Measurements from ENCODE around the gene USP53.
A peak's percentile ranks its signal among the peaks of the same experiment; 100 is the strongest.

Gene USP53

DNA sequence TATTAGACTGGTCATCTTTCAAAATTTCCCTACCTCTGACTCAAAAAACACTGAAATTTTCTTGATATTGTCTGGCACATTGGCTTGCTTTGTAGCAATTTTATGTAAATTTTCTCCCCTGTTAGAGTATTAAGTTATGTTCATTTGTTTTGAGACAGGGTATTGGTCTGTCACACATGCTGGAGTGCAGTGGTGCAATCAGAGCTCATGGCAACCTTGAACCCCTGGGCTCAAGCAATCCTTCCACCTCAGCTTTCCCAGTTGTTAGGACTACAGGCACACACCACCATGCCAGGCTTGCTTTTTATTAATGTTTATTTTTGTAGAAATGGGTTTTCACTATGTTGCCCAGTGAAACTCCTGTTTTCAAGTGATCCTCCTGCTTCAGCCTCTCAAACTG lies 91.9 kb downstream of the USP53 start:
- Histone ChIP-seq H3K4me3 (no peak overlapping the region), H3K4me2 (no peak overlapping the region), H3K4me1 (peaks cover 6 to 17% (median 11%) of the 10 kb centered on the region in 10 experiments; a peak in 17 of 20 replicates), H3K36me3 (no peaks in the 10 kb centered on the region), H4K20me1 (no peaks in the 10 kb centered on the region), H3K9me3 (replicated peaks in 1 of 11) (no peaks in the 10 kb centered on the region), H3K27me3 (no peaks in the 10 kb centered on the region), H3K27ac (no peak overlapping the region), H3K9ac (no peak overlapping the region)
- no peak for TF ChIP-seq Cebpa-rat (IDR thresholded peaks at IDR 0.05)

DNA sequence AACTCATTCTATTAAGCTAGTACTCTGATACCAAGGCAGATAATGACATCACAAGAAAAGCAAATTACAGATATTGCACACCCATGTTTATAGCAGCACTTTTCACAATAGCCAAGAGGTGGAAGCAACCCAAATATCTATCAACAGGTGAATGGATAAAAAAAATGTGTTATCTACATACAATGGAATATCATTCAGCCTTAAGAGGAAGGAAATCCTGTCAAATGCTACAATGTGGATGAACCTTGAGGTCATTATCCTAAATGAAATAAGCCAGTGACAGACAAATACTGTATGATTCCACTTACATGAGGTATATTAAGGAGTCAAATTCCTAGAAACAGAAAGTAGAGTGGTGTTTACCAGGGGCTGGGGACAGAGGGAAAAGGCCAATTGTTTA lies 95.1 kb downstream of the USP53 start:
- Histone ChIP-seq H4K20me1 (no peaks in the 10 kb centered on the region), H3K36me3 (no peaks in the 10 kb centered on the region), H3K4me1 (no peaks in the 10 kb centered on the region), H3K4me2 (no peak overlapping the region), H3K9me3 (replicated peaks in 1 of 11) (no peaks in the 10 kb centered on the region), H3K27me3 (no peaks in the 10 kb centered on the region), H3K9ac (no peak overlapping the region), H3K4me3 (no peak overlapping the region), H3K27ac (no peak overlapping the region)
- no peak for TF ChIP-seq Cebpa-rat (IDR thresholded peaks at IDR 0.05)

DNA sequence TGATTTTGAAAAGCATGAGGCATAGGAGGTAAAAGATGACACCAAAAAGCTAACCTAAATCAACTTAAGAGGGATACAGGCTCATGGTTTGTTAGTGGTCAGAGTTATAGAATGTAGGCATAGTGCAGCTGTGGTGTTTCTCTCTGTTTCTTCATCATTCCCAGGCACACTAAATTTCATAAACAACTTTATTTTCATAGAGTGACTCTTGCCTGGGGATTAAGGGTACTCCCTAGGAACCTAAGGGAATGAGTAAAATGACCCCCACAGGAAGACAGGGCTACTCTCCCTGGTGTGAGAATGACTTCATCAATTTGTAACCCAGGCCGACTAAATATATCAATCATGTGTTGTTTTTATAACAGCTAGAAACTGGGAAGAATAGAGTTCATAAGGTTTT lies 98.3 kb downstream of the USP53 start:
- H4K20me1 ChIP-seq: no peaks in the 10 kb centered on the region
- H3K9ac ChIP-seq: no peak overlapping the region
- H3K4me3 ChIP-seq: no peak overlapping the region
- H3K36me3 ChIP-seq: no peaks in the 10 kb centered on the region
- peaks cover 7 to 32% (median 23%) of the 10 kb centered on the region in 10 experiments; a peak in 16 of 20 replicates for H3K4me1 ChIP-seq
- H3K27me3 ChIP-seq: no peaks in the 10 kb centered on the region
- H3K27ac ChIP-seq: no peak overlapping the region
- no peaks in the 10 kb centered on the region for H3K9me3 ChIP-seq (replicated peaks in 1 of 11)
- TF ChIP-seq Cebpa-rat (IDR thresholded peaks at IDR 0.05): no peak
- no peak overlapping the region for H3K4me2 ChIP-seq

DNA sequence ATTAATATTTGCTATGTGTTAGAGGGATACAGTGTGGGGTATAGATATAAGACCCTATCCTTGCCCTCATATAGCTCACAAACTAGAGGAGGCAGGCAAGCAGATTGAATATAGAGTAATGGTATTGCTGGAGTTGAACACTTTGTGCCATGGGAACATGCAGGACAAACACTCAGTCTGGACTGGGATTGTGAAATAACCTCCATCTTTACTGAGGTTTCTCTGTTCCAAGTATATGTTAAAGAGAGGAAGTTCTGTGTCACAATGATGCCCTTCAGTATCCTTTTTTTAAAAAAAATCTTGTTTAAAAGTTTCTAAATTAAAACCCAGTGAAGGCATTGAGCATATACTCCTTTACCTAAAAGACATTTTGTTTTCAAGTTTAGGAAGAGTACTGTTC lies 100.7 kb downstream of the USP53 start:
- Histone ChIP-seq H3K27me3 (no peaks in the 10 kb centered on the region), H3K36me3 (no peaks in the 10 kb centered on the region), H3K9me3 (replicated peaks in 1 of 11) (no peaks in the 10 kb centered on the region), H3K4me2 (peak overlapping the region in 6 of 11 experiments; percentile 0 to 57 (median 50); a peak in 8 of 22 replicates), H3K4me1 (peaks cover 9 to 40% (median 26%) of the 10 kb centered on the region in 10 experiments; a peak in 16 of 20 replicates), H4K20me1 (no peaks in the 10 kb centered on the region), H3K27ac (no peak overlapping the region), H3K4me3 (no peak overlapping the region), H3K9ac (no peak overlapping the region)
- peak in 1 of 11 experiments; percentile 29; a peak in 1 of 22 replicates for TF ChIP-seq Cebpa-rat (IDR thresholded peaks at IDR 0.05)

DNA sequence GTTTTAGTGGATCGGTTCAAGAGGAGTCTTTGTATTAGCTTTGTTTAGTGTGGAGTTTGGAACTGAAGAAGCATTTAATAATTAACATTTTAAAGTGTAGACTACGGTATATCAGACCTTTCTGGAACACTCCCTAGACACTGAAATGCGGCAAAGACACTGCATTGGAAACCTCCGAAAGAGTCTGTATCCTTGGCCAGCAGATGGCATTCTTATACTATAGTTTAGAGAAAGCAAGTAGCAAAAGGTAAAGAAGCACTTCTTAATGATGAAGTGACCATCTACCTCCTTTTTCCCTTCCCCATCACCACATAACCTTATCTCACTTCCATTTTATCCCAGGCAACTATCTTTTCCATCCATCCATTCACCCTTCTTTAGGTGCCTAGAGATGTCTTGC lies 101.8 kb downstream of the USP53 start:
- H3K9ac ChIP-seq: no peak overlapping the region
- TF ChIP-seq Cebpa-rat (IDR thresholded peaks at IDR 0.05): no peak
- no peaks in the 10 kb centered on the region for H4K20me1 ChIP-seq

DNA sequence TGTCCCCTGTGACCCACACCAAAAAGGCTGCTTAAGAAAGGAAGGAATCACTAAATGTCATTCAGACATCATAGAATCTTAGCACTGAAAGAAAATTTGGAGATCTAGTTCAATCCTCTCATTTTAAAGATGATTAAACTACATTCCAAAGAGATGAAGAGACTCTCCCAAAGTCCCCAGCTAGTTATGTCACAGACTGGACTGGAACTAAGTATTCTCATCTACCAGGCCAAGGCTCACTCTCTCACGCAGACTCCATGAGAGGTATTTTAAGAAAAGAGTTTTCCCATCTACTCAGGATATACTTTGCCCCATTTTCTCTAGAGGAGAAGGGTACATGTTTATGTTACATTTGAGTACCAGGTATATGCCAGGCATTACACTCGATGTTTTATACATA lies 102.5 kb downstream of the USP53 start:
- H3K27me3 ChIP-seq: no peaks in the 10 kb centered on the region
- H3K36me3 ChIP-seq: no peaks in the 10 kb centered on the region
- H3K4me3 ChIP-seq: no peak overlapping the region
- H3K9ac ChIP-seq: 0 out of 22 replicates have a peak overlapping the region, but pooled peaks of 1 of the 11 experiments have one; percentile 18
- no peaks in the 10 kb centered on the region for H4K20me1 ChIP-seq
- H3K4me1 ChIP-seq: peaks cover 9 to 40% (median 26%) of the 10 kb centered on the region in 10 experiments; a peak in 16 of 20 replicates
- no peaks in the 10 kb centered on the region for H3K9me3 ChIP-seq (replicated peaks in 1 of 11)
- no peak for TF ChIP-seq Cebpa-rat (IDR thresholded peaks at IDR 0.05)
- peak overlapping the region in 4 of 11 experiments; percentile 15 to 56 (median 46); a peak in 6 of 22 replicates for H3K4me2 ChIP-seq
- H3K27ac ChIP-seq: peak overlapping the region in 2 of 11 experiments; percentile 4 to 25; a peak in 1 of 22 replicates

More for the DNA sequence above, 101.8 kb downstream of the USP53 start:
- H3K4me1 ChIP-seq: peaks cover 9 to 40% (median 26%) of the 10 kb centered on the region in 10 experiments; a peak in 16 of 20 replicates
- peak overlapping the region in 4 of 11 experiments; percentile 15 to 54 (median 34); a peak in 4 of 22 replicates for H3K4me2 ChIP-seq
- no peaks in the 10 kb centered on the region for H3K36me3 ChIP-seq
- H3K27ac ChIP-seq: no peak overlapping the region
- H3K4me3 ChIP-seq: no peak overlapping the region
- no peaks in the 10 kb centered on the region for H3K27me3 ChIP-seq
- H3K9me3 ChIP-seq (replicated peaks in 1 of 11): no peaks in the 10 kb centered on the region

DNA sequence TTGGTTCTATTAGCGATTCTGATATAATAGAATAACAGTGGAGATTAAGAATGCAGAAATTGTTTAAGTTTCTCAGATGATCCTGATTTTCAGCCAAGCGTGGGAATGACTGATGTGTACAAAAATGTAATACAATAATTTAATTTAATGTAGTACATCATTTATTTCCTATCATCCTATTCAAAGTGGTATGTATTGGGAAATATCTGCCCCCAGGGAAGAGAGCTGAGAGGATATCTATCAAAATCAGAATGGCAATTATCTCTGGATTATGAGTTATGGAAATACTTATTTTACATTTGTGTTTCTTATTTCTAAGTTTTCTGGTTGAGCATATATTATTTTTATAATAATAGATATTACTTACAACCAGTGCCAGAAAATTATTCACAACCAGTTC lies 105.5 kb downstream of the USP53 start:
- H3K4me2 ChIP-seq: no peak overlapping the region
- H3K4me1 ChIP-seq: peaks cover 9 to 36% (median 23%) of the 10 kb centered on the region in 10 experiments; a peak in 16 of 20 replicates
- H3K9me3 ChIP-seq (replicated peaks in 1 of 11): no peaks in the 10 kb centered on the region
- TF ChIP-seq Cebpa-rat (IDR thresholded peaks at IDR 0.05): no peak
- no peaks in the 10 kb centered on the region for H4K20me1 ChIP-seq
- no peak overlapping the region for H3K9ac ChIP-seq
- H3K27me3 ChIP-seq: no peaks in the 10 kb centered on the region
- no peak overlapping the region for H3K27ac ChIP-seq
- H3K36me3 ChIP-seq: no peaks in the 10 kb centered on the region
- no peak overlapping the region for H3K4me3 ChIP-seq

DNA sequence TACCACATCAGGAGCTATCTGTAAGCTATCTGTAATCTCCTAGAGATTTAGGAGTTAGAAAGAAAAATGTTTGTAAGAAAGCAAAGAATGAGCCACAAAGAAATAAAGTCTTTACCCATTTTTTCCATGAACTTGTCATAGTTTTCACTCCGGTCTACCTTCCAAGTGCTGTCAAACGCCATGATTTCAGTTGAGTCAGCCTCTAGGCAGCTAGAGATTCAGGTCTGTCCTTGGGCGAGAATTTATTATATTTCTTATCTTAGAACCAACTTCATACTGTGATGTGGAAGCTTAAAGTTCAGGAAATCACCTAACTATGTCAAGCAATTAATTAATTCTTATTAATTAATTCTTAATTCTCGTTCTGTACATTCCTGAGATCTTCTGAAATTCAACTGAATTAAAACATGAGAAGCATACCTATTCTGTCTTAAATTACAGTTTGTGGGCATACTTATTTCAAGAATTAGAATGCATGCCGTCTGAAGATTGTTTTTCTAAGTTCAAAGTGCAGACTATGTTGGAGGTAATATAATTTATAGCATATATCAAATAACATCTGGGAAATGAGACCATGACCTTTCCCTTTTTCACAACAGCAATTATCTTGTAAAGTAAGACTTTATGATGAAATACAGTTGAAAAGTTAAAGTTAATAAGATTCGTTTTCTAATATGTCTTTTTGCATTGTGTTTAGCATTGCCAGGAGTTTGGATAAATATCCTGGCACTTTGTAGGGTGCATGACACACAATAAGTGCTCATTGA lies 109.6 kb downstream of the USP53 start, which contains the start of gene FABP2:
FABP2 (minus strand) TSS at position 218 of the 767 bp plus-strand sequence; CDS start at position 182, 36 bp downstream.
- Histone ChIP-seq H3K9me3 (replicated peaks in 1 of 11) (no peaks in the 10 kb centered on the region), H4K20me1 (no peaks in the 10 kb centered on the region), H3K36me3 (no peaks in the 10 kb centered on the region), H3K27ac (no peak within 1 kb of the TSS), H3K4me1 (no peaks in the 10 kb centered on the region), H3K4me3 (no peak within 1 kb of the TSS), H3K4me2 (no peak within 1 kb of the TSS), H3K27me3 (no peaks in the 10 kb centered on the region), H3K9ac (no peak within 1 kb of the TSS)
- TF ChIP-seq Cebpa-rat (IDR thresholded peaks at IDR 0.05): no peak

DNA sequence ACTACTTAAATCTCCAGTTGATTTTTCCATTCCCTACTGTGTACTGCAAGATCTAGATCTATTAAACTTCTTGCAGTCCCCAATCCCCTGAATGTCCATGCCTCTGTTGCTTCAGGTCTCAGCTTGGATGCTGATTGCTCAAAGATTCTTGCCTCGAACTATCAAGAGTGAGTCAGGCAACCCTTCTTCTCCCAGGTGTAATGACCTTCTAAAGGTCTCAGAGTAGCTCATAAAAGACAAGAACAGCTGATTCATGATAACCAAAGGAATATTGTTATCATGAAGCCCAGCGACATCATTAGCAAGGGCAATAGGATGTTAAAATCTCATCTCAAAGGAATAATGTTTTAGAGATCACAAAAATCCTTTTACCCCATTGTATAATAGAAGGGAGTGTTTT lies 116.2 kb downstream of the USP53 start:
- Histone ChIP-seq H3K36me3 (no peaks in the 10 kb centered on the region), H3K4me1 (no peaks in the 10 kb centered on the region), H4K20me1 (no peaks in the 10 kb centered on the region), H3K27ac (no peak overlapping the region), H3K4me2 (no peak overlapping the region), H3K9me3 (replicated peaks in 1 of 11) (no peaks in the 10 kb centered on the region), H3K9ac (no peak overlapping the region), H3K4me3 (no peak overlapping the region), H3K27me3 (no peaks in the 10 kb centered on the region)
- TF ChIP-seq Cebpa-rat (IDR thresholded peaks at IDR 0.05): no peak
